GM12874 (cell line): ENCODE measurements around the gene TUBA4A.

Experiments
- TF ChIP-seq, protein P1 (sequence below): IDR thresholded peaks from 2 replicates; pipeline ENCODE4 v1.5.1; 2011; ENCODE audit warnings: low read depth, mild to moderate bottlenecking, control low read depth, low read length, moderate library complexity; ENCODE audit not compliant: insufficient read depth

The TUBA4A gene

DNA sequence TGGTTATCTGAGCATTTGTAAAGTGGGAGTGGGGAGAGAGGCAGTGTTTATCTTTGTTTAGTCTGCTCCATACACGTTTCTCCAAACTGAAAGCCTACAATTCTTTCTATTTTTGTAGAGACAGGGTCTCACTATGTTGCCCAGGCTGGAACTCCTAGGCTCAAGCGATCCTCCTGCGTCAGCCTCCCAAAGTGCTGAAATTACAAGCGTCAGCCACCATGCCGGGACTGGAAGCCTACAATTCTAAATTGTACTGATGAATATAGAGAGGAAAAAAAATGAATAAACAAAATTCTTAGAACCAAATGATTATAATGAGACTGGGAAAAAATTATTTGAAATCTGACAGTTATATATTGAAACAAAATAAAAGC, 48.6 kb downstream of the TUBA4A start:
- TF ChIP-seq, protein P1, sequence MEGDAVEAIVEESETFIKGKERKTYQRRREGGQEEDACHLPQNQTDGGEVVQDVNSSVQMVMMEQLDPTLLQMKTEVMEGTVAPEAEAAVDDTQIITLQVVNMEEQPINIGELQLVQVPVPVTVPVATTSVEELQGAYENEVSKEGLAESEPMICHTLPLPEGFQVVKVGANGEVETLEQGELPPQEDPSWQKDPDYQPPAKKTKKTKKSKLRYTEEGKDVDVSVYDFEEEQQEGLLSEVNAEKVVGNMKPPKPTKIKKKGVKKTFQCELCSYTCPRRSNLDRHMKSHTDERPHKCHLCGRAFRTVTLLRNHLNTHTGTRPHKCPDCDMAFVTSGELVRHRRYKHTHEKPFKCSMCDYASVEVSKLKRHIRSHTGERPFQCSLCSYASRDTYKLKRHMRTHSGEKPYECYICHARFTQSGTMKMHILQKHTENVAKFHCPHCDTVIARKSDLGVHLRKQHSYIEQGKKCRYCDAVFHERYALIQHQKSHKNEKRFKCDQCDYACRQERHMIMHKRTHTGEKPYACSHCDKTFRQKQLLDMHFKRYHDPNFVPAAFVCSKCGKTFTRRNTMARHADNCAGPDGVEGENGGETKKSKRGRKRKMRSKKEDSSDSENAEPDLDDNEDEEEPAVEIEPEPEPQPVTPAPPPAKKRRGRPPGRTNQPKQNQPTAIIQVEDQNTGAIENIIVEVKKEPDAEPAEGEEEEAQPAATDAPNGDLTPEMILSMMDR: no peak

DNA sequence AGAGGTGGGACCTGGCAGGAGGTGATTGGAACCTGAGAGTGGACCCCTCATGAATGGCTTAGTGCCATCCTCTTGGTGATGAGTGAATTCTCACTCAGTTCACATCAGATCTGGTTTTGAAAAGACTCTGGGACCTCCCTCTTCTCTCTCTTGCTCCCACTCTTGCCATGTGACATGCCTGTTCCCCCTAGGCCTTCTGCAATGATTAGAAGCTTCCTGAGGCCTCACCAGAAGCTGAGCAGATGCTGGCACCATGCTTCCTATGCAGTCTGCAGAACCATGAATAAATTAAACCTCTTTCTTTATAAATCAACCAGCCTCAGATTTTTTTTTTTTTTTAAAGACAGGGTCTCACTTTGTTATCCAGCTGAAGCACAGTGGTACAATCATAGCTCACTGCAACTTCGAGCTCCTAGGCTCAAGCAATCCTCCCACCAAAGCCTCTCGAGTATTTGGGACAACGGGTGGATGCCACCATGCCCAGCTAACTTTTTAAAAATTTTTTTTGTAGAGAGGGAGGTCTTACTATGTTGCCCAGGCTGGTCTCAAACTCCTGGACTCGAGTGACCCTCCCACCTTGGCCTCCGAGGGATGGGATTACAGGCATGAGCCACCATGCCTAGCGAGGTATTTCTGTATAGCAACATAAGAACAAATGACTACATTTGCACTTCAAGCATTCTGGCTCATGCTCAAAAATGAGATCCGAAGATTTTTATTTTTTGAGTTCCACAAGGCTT, 49.1 kb downstream of the TUBA4A start:
- TF ChIP-seq, protein P1: no peak
